GM23338 (cell line): ENCODE measurements around the gene RBFOX1. TPM values are rescaled to one million over a fixed set of nuclear protein-coding genes. Genes with fewer than 3 reads are reported as not detected.

Experiments
- ATAC-seq: fragments of 200-7000 bp; cut with Tn5 transposase; 3 replicates; pipeline ENCODE4 v1.9.1; 2020
- DNase-seq: peaks from one replicate; pipeline ENCODE4 v3.0.0-alpha.2; 2015; ENCODE audit warnings: low spot score
- H2AFZ ChIP-seq: fragments of 200-600 bp; sonication (generic); 2 replicates; pipeline ENCODE4 v1.8.0; 2016; ENCODE audit warnings: antibody characterized with exemption, mild to moderate bottlenecking, moderate library complexity
- H3F3A ChIP-seq: fragments of 200-600 bp; sonication (generic); replicated peaks from 2 replicates; pipeline ENCODE4 v1.8.0; 2017; ENCODE audit warnings: antibody characterized with exemption, mixed run types, low read depth
- H3K27ac ChIP-seq: fragments of 200-600 bp; sonication (generic); 2 replicates; pipeline ENCODE4 v1.6.1; 2016; ENCODE audit warnings: low read depth
- H3K27me3 ChIP-seq: fragments of 200-600 bp; sonication (generic); 2 replicates; pipeline ENCODE4 v1.8.0; 2016; ENCODE audit warnings: mild to moderate bottlenecking, mixed run types, moderate library complexity; ENCODE audit not compliant: insufficient read depth
- H3K36me3 ChIP-seq: fragments of 200-600 bp; sonication (generic); 2 replicates; pipeline ENCODE4 v1.8.0; 2016; ENCODE audit warnings: mild to moderate bottlenecking; ENCODE audit not compliant: insufficient read depth
- H3K4me1 ChIP-seq: fragments of 200-600 bp; sonication (generic); 2 replicates; pipeline ENCODE4 v1.8.0; 2016; ENCODE audit warnings: mild to moderate bottlenecking, moderate library complexity; ENCODE audit not compliant: insufficient read depth
- H3K4me2 ChIP-seq: fragments of 200-600 bp; sonication (generic); 2 replicates; pipeline ENCODE4 v1.7.1; 2017; ENCODE audit warnings: mixed run types
- H3K4me3 ChIP-seq: fragments of 200-600 bp; sonication (generic); 2 replicates; pipeline ENCODE4 v1.6.1; 2016; ENCODE audit warnings: mixed run types
- H3K79me2 ChIP-seq: fragments of 200-600 bp; sonication (generic); replicated peaks from 2 replicates; pipeline ENCODE4 v1.8.0; 2017; ENCODE audit warnings: mild to moderate bottlenecking; ENCODE audit not compliant: insufficient read depth
- H3K9me2 ChIP-seq: fragments of 200-600 bp; sonication (generic); 2 replicates; pipeline ENCODE4 v1.8.0; 2017; ENCODE audit not compliant: insufficient read depth
- H4K20me1 ChIP-seq: fragments of 200-600 bp; sonication (generic); replicated peaks from 2 replicates; pipeline ENCODE4 v1.8.0; 2017; ENCODE audit warnings: mild to moderate bottlenecking; ENCODE audit not compliant: insufficient read depth
- H3K27ac Mint-ChIP-seq: 2 replicates; pipeline ENCODE4 v1.8.0; 2020; ENCODE audit warnings: inconsistent platforms, mild to moderate bottlenecking, moderate library complexity, mixed read lengths
- H3K27me3 Mint-ChIP-seq: 3 replicates; pipeline ENCODE4 v1.8.0; 2022; ENCODE audit warnings: low read depth, mild to moderate bottlenecking, moderate library complexity, mixed read lengths, inconsistent platforms; ENCODE audit not compliant: insufficient read depth, poor library complexity
- H3K36me3 Mint-ChIP-seq: 3 replicates; pipeline ENCODE4 v1.8.0; 2021; ENCODE audit warnings: low read depth, mild to moderate bottlenecking, inconsistent platforms, moderate library complexity, mixed read lengths
- H3K4me1 Mint-ChIP-seq: 3 replicates; pipeline ENCODE4 v1.8.0; 2020; ENCODE audit warnings: mild to moderate bottlenecking, inconsistent platforms, mixed read lengths
- H3K4me3 Mint-ChIP-seq: 3 replicates; pipeline ENCODE4 v1.8.0; 2021; ENCODE audit warnings: moderate library complexity, mild to moderate bottlenecking, inconsistent platforms, mixed read lengths
- H3K9me3 Mint-ChIP-seq: 3 replicates; pipeline ENCODE4 v1.8.0; 2020; ENCODE audit warnings: moderate library complexity, mild to moderate bottlenecking, inconsistent platforms, mixed read lengths
- CREB1 ChIP-seq: fragments of 250-450 bp; sonication (Bioruptor Pico); IDR thresholded peaks from 2 replicates; pipeline ENCODE4 v1.5.0; 2020; ENCODE audit warnings: low read depth, mild to moderate bottlenecking, moderate library complexity
- CTCF ChIP-seq, 2 experiments: fragments of 200-600 bp in 1 of 2; sonication (generic) in 1 of 2; conservative IDR thresholded peaks; 2 replicates each; pipeline versions ENCODE4 v1.5.1 to v1.6.1; 2016 to 2017; ENCODE audit warnings: antibody characterized with exemption in 2 of 2, low read depth in 2 of 2, mild to moderate bottlenecking in 2 of 2, moderate library complexity in 1 of 2
- EZH2 ChIP-seq: fragments of 200-600 bp; sonication (generic); IDR thresholded peaks from one replicate; pipeline ENCODE4 v1.8.0; 2017; ENCODE audit warnings: antibody characterized with exemption, mild to moderate bottlenecking, low read depth; ENCODE audit not compliant: unreplicated experiment
- EZH2phosphoT487 ChIP-seq: fragments of 200-600 bp; sonication (generic); IDR thresholded peaks from one replicate; pipeline ENCODE4 v1.8.1; 2018; ENCODE audit warnings: antibody characterized with exemption; ENCODE audit not compliant: unreplicated experiment
- JUNB ChIP-seq: IDR thresholded peaks from one replicate; pipeline ENCODE4 v1.6.1; 2016; ENCODE audit warnings: antibody characterized with exemption; ENCODE audit not compliant: unreplicated experiment
- NANOG ChIP-seq: IDR thresholded peaks from 2 replicates; pipeline ENCODE4 v1.6.1; 2016; ENCODE audit warnings: antibody characterized with exemption, borderline replicate concordance
- POLR2AphosphoS5 ChIP-seq: IDR thresholded peaks from 2 replicates; pipeline ENCODE4 v1.6.1; 2016; ENCODE audit warnings: antibody characterized with exemption, low read depth
- STAT1 ChIP-seq: IDR thresholded peaks from one replicate; pipeline ENCODE4 v1.6.1; 2016; ENCODE audit warnings: antibody characterized with exemption; ENCODE audit not compliant: unreplicated experiment
- ZNF114 ChIP-seq: fragments of 250-450 bp; sonication (Bioruptor Pico); IDR thresholded peaks from 2 replicates; pipeline ENCODE4 v1.5.0; 2020; ENCODE audit warnings: mild to moderate bottlenecking, moderate library complexity
- ZNF331 ChIP-seq: fragments of 250-450 bp; sonication (Bioruptor Pico); IDR thresholded peaks from 2 replicates; pipeline ENCODE4 v1.5.0; 2020; ENCODE audit warnings: low read depth, mild to moderate bottlenecking, moderate library complexity
- polyA plus RNA-seq: library from polyadenylated mRNA; unstranded; fragments of >200 nt; fragmentation: Nextera tagmentation; extraction: Ambion mirVana; gene quantifications from 2 replicates; pipeline ENCODE4 v1.2.1, GENCODE V29; 2016
- total RNA-seq: library from RNA; depleted of rRNA; stranded (reverse); fragments of >200 nt; shearing (Covaris generic); gene quantifications from 2 replicates; pipeline ENCODE4 v1.2.3, GENCODE V29; 2014
- TF ChIP-seq, protein P1 (sequence below): IDR thresholded peaks from 2 replicates; pipeline ENCODE4 v1.6.1; 2016; ENCODE audit warnings: antibody characterized with exemption
- TF ChIP-seq, protein P2 (sequence below): IDR thresholded peaks from one replicate; pipeline ENCODE4 v1.6.1; 2018; ENCODE audit warnings: antibody characterized with exemption; ENCODE audit not compliant: unreplicated experiment
- TF ChIP-seq, protein P3 (sequence below): fragments of 250-450 bp; sonication (Bioruptor Pico); IDR thresholded peaks from 2 replicates; pipeline ENCODE4 v1.5.0; 2020; ENCODE audit warnings: mild to moderate bottlenecking, moderate library complexity

Gene RBFOX1
- total and polyA plus RNA-seq, 2 experiments from 2014 or later: 2.5 to 3.6 TPM

GRCh38 chr16:7398536-7398935, 65.9 kb downstream of the RBFOX1 start:
- ATAC-seq (no peak), DNase-seq (no peak)
- no peak for TF ChIP-seq EZH2
- no peak for TF ChIP-seq EZH2phosphoT487
- TF ChIP-seq POLR2AphosphoS5: no peak
- TF ChIP-seq NANOG: no peak
- no peak for TF ChIP-seq ZNF114 (CRISPR knock-in tag)
- no peak for TF ChIP-seq CREB1 (CRISPR knock-in tag)
- no peak for TF ChIP-seq CTCF (conservative IDR thresholded peaks at IDR 0.05; ENCODE audit: low read depth in 2 of 2)
- TF ChIP-seq JUNB: no peak
- TF ChIP-seq ZNF331 (CRISPR knock-in tag): no peak
- TF ChIP-seq, protein P1, sequence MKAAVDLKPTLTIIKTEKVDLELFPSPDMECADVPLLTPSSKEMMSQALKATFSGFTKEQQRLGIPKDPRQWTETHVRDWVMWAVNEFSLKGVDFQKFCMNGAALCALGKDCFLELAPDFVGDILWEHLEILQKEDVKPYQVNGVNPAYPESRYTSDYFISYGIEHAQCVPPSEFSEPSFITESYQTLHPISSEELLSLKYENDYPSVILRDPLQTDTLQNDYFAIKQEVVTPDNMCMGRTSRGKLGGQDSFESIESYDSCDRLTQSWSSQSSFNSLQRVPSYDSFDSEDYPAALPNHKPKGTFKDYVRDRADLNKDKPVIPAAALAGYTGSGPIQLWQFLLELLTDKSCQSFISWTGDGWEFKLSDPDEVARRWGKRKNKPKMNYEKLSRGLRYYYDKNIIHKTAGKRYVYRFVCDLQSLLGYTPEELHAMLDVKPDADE: no peak
- TF ChIP-seq, protein P2, sequence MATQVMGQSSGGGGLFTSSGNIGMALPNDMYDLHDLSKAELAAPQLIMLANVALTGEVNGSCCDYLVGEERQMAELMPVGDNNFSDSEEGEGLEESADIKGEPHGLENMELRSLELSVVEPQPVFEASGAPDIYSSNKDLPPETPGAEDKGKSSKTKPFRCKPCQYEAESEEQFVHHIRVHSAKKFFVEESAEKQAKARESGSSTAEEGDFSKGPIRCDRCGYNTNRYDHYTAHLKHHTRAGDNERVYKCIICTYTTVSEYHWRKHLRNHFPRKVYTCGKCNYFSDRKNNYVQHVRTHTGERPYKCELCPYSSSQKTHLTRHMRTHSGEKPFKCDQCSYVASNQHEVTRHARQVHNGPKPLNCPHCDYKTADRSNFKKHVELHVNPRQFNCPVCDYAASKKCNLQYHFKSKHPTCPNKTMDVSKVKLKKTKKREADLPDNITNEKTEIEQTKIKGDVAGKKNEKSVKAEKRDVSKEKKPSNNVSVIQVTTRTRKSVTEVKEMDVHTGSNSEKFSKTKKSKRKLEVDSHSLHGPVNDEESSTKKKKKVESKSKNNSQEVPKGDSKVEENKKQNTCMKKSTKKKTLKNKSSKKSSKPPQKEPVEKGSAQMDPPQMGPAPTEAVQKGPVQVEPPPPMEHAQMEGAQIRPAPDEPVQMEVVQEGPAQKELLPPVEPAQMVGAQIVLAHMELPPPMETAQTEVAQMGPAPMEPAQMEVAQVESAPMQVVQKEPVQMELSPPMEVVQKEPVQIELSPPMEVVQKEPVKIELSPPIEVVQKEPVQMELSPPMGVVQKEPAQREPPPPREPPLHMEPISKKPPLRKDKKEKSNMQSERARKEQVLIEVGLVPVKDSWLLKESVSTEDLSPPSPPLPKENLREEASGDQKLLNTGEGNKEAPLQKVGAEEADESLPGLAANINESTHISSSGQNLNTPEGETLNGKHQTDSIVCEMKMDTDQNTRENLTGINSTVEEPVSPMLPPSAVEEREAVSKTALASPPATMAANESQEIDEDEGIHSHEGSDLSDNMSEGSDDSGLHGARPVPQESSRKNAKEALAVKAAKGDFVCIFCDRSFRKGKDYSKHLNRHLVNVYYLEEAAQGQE: no peak
- TF ChIP-seq STAT1: no peak
- TF ChIP-seq, protein P3, sequence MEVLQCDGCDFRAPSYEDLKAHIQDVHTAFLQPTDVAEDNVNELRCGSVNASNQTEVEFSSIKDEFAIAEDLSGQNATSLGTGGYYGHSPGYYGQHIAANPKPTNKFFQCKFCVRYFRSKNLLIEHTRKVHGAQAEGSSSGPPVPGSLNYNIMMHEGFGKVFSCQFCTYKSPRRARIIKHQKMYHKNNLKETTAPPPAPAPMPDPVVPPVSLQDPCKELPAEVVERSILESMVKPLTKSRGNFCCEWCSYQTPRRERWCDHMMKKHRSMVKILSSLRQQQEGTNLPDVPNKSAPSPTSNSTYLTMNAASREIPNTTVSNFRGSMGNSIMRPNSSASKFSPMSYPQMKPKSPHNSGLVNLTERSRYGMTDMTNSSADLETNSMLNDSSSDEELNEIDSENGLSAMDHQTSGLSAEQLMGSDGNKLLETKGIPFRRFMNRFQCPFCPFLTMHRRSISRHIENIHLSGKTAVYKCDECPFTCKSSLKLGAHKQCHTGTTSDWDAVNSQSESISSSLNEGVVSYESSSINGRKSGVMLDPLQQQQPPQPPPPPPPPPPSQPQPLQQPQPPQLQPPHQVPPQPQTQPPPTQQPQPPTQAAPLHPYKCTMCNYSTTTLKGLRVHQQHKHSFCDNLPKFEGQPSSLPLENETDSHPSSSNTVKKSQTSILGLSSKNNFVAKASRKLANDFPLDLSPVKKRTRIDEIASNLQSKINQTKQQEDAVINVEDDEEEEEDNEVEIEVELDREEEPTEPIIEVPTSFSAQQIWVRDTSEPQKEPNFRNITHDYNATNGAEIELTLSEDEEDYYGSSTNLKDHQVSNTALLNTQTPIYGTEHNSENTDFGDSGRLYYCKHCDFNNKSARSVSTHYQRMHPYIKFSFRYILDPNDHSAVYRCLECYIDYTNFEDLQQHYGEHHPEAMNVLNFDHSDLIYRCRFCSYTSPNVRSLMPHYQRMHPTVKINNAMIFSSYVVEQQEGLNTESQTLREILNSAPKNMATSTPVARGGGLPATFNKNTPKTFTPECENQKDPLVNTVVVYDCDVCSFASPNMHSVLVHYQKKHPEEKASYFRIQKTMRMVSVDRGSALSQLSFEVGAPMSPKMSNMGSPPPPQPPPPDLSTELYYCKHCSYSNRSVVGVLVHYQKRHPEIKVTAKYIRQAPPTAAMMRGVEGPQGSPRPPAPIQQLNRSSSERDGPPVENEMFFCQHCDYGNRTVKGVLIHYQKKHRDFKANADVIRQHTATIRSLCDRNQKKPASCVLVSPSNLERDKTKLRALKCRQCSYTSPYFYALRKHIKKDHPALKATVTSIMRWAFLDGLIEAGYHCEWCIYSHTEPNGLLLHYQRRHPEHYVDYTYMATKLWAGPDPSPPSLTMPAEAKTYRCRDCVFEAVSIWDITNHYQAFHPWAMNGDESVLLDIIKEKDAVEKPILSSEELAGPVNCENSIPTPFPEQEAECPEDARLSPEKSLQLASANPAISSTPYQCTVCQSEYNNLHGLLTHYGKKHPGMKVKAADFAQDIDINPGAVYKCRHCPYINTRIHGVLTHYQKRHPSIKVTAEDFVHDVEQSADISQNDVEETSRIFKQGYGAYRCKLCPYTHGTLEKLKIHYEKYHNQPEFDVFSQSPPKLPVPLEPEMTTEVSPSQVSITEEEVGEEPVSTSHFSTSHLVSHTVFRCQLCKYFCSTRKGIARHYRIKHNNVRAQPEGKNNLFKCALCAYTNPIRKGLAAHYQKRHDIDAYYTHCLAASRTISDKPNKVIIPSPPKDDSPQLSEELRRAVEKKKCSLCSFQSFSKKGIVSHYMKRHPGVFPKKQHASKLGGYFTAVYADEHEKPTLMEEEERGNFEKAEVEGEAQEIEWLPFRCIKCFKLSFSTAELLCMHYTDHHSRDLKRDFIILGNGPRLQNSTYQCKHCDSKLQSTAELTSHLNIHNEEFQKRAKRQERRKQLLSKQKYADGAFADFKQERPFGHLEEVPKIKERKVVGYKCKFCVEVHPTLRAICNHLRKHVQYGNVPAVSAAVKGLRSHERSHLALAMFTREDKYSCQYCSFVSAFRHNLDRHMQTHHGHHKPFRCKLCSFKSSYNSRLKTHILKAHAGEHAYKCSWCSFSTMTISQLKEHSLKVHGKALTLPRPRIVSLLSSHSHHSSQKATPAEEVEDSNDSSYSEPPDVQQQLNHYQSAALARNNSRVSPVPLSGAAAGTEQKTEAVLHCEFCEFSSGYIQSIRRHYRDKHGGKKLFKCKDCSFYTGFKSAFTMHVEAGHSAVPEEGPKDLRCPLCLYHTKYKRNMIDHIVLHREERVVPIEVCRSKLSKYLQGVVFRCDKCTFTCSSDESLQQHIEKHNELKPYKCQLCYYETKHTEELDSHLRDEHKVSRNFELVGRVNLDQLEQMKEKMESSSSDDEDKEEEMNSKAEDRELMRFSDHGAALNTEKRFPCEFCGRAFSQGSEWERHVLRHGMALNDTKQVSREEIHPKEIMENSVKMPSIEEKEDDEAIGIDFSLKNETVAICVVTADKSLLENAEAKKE (CRISPR knock-in tag): no peak
- no peaks in the 10 kb centered on the region for H3K79me2 ChIP-seq
- no peak overlapping the region for H3K4me2 ChIP-seq
- peaks cover 3% of the 10 kb centered on the region; the same call in 2 of the 3 replicates for H3K9me3 Mint-ChIP-seq
- no peaks in the 10 kb centered on the region for H3K27me3 Mint-ChIP-seq
- no peak overlapping the region for H2AFZ ChIP-seq
- H3K36me3 ChIP-seq: no peaks in the 10 kb centered on the region; the same call in 1 of the 2 replicates
- no peak overlapping the region for H3K27ac Mint-ChIP-seq
- no peak overlapping the region for H3K4me3 Mint-ChIP-seq
- H3K4me1 ChIP-seq: no peaks in the 10 kb centered on the region
- no peaks in the 10 kb centered on the region for H3K36me3 Mint-ChIP-seq
- H3K27ac ChIP-seq: no peak overlapping the region
- H3F3A ChIP-seq: no peaks in the 10 kb centered on the region
- H3K4me1 Mint-ChIP-seq: no peaks in the 10 kb centered on the region; the same call in 2 of the 3 replicates
- H3K9me2 ChIP-seq: no peaks in the 10 kb centered on the region
- no peaks in the 10 kb centered on the region for H3K27me3 ChIP-seq
- H4K20me1 ChIP-seq: no peaks in the 10 kb centered on the region
- no peak overlapping the region for H3K4me3 ChIP-seq
